Measurements from ENCODE around the gene CCDC13.
"Not testable (repeated sequence)": the region's sequence is repeated elsewhere in the genome, so short reads cannot be mapped to it uniquely, and the experiment has no call there.

CCDC13 gene, protein sequence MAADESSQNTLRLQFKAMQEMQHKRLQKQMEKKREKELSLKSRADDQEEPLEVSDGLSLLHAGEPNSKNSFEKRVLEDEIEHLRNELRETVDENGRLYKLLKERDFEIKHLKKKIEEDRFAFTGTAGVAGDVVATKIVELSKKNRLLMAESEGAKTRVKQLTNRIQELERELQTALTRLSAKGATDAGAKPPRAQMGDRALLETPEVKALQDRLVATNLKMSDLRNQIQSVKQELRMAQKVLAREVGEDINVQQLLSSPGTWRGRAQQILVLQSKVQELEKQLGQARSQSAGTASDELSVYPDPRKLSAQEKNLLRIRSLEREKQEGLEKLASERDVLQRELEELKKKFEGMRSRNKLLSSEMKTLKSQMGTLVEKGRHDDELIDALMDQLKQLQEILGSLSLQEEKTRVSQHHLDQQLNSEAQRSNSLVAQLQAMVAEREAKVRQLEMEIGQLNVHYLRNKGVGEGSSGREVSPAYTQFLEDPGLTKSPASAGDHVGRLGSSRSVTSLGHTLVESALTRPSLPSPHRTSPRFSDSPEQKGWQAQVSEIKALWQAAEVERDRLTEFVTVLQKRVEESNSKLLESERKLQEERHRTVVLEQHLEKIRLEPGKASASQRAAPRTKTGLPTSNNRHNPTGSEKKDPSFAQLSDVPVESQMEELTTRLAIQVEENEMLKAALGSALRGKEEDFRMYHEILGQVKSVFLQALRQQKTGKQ

DNA sequence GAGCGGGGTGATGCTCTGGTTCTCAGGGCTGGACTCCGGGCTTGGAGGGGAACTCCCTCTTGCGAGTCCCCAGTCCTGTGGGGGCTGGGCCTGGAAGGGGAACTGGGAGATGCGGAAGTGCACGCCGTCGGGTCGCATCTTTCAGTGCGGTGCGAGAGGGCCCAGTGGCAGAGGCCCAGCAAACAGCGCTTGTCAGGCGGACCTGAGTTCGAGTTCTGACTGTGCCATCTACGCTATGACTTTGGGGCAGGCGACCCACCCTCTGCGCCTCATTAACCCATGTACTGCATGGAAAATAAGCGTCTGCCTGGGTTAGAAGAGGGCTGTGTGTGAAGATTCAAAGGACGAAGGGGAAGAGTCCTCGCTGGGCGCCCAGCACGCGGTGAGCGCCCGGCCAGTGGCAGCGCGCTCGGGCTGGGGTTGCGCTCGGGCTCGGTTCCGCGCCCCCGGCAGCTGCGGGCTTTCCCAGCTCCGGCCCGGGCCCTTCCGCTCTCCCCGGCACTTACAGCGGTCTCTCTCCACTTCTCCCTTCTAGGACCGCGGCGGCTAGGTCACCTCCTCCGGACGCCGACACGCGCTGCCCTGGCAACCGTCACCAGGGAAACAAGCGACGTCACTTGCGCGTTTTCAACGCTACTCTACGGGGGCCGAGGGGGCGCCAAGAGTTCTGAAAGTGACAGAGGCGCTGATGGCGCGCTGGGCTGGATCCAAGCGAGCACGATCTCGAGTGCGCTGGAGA, at the start of gene CCDC13:
Gene CCDC13 (minus strand): TSS at position 584 of the 739 bp plus-strand sequence. CDS start 14,908 bp downstream, outside the sequence.
- peak; percentile 48 for DNase-seq

DNA sequence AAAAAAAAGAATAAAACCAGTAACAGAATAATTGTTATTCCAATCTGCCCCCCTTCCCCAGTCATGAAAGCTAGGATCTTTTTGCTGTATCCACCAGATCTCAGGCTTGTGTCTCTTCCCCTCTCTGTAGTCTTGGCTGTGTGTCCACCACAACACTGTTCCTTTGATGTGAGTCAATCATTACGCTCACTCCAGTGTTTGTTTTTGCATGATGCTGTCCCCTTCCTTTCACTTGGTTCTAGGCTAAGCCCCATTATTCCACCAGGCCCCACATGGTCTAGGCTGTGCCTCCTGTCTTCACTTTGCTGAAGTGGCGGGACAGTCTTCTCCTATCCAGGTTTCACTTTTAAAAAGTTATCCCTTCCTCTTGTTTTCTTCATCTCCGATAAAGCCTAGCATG, 49.8 kb upstream of the CCDC13 start:
- DNase-seq, result no peak

- DNase-seq, result no peak
Measured at GRCh38 chr3:42820746-42821051, 47.6 kb upstream of the CCDC13 start.

- peak; percentile 66 for DNase-seq
Measured at GRCh38 chr3:42819351-42819965, 46.4 kb upstream of the CCDC13 start.

DNA sequence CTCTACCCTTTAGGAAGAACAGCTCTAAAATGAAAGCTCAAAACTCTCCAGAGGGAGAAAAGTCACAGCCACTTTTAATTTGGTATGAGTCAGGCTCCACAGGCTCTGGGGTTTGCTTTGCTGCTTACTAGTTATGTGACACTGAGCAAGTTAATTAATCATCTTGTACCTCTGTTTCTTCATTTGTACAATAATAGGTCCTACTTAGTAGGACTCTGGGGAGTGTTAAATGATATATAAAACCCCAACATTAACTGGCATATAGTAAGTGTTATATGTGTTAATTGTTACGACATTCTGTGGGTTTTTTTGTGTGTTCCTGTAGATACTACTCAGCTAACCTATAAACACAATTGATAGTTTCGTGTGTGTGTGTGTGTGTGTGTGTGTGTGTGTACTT, 42.8 kb upstream of the CCDC13 start:
- no peak for DNase-seq

DNA sequence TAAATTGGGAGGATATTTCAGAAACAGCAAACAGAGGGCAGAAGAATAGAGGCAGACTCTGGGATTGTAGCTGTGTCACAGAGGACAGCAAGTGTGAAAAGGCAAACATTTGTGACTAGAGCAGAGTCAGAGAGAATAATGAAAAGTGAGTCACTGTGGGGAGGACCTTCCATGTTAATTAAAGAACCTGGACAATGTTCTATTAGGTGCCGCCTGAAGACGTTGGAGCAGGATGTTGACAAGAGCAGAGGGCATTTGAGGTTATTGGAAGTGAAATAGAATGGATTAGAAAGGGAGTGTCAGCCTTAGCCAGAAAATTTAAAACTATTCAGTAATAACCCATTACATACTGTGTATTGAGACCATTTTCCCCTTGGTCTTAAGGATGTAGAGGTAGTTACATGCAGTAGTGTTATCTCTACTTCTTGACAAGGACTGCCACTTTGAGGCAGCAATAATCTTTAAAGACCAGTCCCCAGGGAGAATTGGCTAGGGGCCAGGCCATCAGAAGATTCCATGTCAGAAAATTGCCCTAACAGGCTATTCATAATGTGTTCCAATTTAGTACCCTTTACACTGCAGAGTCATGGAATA, 42.0 kb upstream of the CCDC13 start:
- no peak for DNase-seq

GRCh38 chr3:42814246-42814645, 41.2 kb upstream of the CCDC13 start:
- DNase-seq, result no peak

DNA sequence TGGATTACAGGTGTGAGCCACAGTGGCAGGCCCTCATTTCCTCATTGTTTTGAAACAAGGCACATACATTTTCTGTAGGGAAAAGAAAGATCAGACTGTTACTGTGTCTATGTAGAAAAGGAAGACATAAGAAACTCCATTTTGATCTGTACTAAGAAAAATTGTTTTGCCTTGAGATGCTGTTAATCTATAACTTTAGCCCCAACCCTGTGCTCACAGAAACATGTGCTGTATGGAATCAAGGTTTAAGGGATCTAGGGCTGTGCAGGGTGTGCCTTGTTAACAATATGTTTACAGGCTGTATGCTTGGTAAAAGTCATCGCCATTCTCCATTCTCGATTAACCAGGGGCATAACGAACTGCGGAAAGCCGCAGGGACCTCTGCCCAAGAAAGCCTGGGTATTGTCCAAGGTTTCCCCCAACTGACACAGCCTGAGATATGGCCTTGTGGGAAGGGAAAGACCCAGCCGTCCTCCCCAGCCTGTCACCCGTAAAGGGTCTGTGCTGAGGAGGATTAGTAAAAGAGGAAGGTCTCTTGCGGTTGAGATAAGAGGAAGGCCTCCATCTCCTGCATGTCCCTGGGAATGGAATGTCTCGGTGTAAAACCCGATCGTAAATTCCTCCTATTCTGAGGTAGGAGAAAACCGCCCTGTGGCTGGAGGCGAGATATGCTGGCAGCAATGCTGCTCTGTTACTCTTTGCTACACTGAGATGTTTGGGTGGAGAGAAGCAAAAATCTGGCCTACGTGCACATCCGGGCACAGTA, 38.2 kb upstream of the CCDC13 start:
- DNase-seq, result not testable (repeated sequence)

DNA sequence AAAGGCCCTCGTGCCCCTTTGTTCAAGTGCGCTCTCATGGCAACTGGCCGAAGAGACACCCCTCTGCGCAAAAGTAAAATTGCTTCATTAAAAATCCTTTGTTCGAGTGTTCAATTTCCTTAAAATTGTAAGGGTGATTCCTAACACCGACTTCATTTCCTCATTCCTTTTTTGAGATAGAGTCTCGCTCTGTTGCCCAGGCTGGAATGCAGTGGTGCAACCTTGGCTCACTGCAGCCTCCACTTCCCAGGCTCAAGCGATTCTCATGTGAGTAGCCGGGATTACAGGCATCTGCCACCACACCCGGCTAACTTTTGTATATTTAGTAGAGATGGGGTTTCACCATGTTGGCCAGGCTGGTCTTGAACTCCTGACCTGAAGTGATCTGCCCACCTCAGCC, 37.7 kb upstream of the CCDC13 start:
- DNase-seq, result not testable (repeated sequence)

DNA sequence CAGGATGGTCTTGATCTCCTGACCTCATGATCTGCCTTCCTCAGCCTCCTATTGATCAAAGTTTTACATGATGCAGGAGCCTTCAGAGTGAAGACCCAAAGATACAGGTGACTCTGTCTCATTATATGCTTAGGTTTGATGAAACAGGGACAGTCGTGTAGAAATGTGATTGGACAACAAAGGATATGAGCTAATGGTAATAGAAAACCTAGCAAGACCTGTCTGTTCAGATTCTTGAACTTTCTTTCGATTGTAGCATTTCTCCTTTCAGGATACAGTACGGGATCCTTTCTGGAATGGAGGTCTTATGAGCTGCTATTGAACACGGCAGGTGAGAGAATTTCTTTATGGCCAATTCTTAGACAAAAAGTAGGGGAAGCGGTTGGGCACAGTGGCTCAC, 36.1 kb upstream of the CCDC13 start, which contains the start of gene ACKR2:
Gene ACKR2 (plus strand): TSS at position 244 of the 400 bp plus-strand sequence. CDS start 55,058 bp downstream, outside the sequence.
- no peak for DNase-seq

GRCh38 chr3:42807929-42808328, 34.9 kb upstream of the CCDC13 start:
- no peak for DNase-seq

GRCh38 chr3:42805141-42805821, 32.2 kb upstream of the CCDC13 start:
- no peak for DNase-seq

DNA sequence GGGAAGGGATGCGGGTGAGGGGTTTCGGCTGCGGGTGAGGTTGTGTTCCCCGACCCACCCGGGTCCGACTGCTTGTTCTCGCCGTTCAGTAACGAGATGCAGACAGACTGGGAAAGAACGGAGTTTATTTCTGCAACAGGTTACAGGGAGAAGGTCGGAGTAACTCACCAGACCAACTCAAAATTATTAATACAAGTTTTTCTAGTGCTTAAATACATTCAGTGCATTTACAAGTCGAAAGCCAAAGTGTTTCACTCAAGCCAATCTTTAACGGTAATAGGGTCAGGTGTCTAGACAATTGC, 31.7 kb upstream of the CCDC13 start:
- DNase-seq, result no peak

GRCh38 chr3:42804106-42804830, 31.2 kb upstream of the CCDC13 start, which contains the start of gene HIGD1A:
Gene HIGD1A (minus strand): TSS chr3:42804490. CDS start chr3:42794253, 10,237 bp downstream.
- peak; percentile 78 for DNase-seq

- DNase-seq, result no peak
Measured at GRCh38 chr3:42803414-42804105, 30.5 kb upstream of the CCDC13 start.

GRCh38 chr3:42802876-42803413, 29.9 kb upstream of the CCDC13 start:
- DNase-seq, result no peak

GRCh38 chr3:42801784-42802183, 28.7 kb upstream of the CCDC13 start:
- no peak for DNase-seq

GRCh38 chr3:42801048-42801620, 28.1 kb upstream of the CCDC13 start:
- no peak for DNase-seq

- no peak for DNase-seq
Measured at GRCh38 chr3:42800251-42800650, 27.2 kb upstream of the CCDC13 start.

Data from NCI-H524 treated with DMSO at 0.1 percent for 48 hours (cell line).